GM13976 (cell line): ENCODE measurements around the gene ALAS1.

Experiments used
- DNase-seq: peaks from one replicate; pipeline ENCODE4 v3.0.0; 2012; ENCODE audit warnings: low spot score
- in situ Hi-C: fragments of 300-500 bp; cut with MboI; formaldehyde crosslinking; loops from one replicate; pipeline ENCODE4 v1.12.0; 2022; ENCODE audit warnings: low sequenced_read_pairs, mixed read lengths, inconsistent platforms; ENCODE audit not compliant: unreplicated experiment
- TF ChIP-seq, protein P1 (sequence below): IDR thresholded peaks from 2 replicates; pipeline ENCODE4 v1.5.1; 2012; ENCODE audit warnings: borderline replicate concordance, mild to moderate bottlenecking; ENCODE audit not compliant: insufficient read depth; ENCODE audit errors: extremely low read depth, missing control alignments, control extremely low read depth

ALAS1 gene

GRCh38 chr3:52183786-52184445, 14.0 kb upstream of the ALAS1 start:
- TF ChIP-seq, protein P1, sequence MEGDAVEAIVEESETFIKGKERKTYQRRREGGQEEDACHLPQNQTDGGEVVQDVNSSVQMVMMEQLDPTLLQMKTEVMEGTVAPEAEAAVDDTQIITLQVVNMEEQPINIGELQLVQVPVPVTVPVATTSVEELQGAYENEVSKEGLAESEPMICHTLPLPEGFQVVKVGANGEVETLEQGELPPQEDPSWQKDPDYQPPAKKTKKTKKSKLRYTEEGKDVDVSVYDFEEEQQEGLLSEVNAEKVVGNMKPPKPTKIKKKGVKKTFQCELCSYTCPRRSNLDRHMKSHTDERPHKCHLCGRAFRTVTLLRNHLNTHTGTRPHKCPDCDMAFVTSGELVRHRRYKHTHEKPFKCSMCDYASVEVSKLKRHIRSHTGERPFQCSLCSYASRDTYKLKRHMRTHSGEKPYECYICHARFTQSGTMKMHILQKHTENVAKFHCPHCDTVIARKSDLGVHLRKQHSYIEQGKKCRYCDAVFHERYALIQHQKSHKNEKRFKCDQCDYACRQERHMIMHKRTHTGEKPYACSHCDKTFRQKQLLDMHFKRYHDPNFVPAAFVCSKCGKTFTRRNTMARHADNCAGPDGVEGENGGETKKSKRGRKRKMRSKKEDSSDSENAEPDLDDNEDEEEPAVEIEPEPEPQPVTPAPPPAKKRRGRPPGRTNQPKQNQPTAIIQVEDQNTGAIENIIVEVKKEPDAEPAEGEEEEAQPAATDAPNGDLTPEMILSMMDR = no peak
- in situ Hi-C loops = no loop called here
- no peak for DNase-seq

DNA sequence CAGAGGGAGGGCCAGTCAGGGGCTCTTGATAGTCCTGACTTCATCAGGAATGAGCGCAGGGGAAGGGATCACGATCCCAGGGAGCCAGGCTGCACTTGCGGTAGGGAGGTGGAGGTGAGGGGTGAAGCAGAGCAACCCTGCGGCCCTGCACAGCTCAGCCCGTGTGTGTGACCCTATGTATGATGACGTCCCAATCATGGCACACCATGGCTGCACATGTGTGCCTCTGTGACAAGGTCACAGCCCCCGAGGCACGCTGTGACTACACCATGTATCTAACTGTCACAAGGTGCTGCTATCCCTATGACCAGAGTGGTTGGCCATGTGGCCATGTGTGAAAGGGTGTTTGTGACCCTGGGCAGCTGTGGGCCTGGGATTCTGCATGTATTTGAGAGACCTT, 13.3 kb upstream of the ALAS1 start:
- no peak for DNase-seq
- TF ChIP-seq, protein P1 = no peak
- in situ Hi-C loops = no loop called here

DNA sequence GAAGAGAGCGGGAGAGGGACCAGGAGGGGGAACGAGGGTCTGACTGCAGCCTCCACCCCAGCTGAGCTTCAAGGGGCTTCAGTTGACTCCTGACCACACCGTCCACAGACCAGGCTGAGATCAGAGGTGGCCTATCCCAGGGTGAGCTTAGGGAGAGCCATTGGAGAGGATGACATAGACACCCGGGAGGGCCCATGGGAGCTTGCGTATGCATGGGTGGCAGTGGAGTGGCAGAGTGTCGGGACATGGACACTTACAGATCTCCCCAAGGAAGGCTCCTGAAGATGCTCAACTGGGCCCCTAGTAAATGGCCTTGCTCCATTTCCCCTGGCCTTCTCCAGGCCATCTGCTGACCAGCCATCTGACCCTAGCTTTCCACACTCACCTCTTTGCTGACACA, 12.6 kb upstream of the ALAS1 start:
- TF ChIP-seq, protein P1 = no peak
- no peak for DNase-seq
- in situ Hi-C loops = no loop called here

DNA sequence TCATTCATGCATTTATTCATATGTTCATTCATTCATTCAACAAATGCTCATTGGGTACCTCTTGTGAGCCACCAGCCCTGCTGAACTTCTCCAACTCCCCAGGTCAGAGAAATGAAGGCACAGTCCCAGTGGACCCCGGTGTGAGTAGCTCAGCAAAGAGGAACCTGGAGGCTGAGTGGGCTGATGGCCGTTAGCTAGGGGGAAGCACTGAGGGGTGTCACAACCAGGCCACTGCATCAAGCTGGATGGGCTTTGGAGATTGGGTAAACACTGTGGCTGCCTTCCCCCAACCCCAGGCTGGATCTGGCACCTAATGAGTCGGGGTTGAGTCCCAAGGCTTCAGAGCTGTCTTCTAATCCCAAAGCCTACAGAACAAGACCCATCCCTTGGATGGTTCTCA, 12.1 kb upstream of the ALAS1 start:
- TF ChIP-seq, protein P1 = no peak
- in situ Hi-C loops = no loop called here

GRCh38 chr3:52186729-52187128, 11.2 kb upstream of the ALAS1 start:
- DNase-seq = no peak
- in situ Hi-C loops = no loop called here
- TF ChIP-seq, protein P1 = no peak

More for the DNA sequence above, 12.1 kb upstream of the ALAS1 start:
- DNase-seq = no peak

- DNase-seq = no peak
- TF ChIP-seq, protein P1 = no peak
- in situ Hi-C loops = no loop called here
Measured at GRCh38 chr3:52188556-52188955, 9.4 kb upstream of the ALAS1 start.
